ENCODE results near the gene COA4. TPM values are rescaled to one million over a fixed set of nuclear protein-coding genes. Genes with fewer than 3 reads are reported as not detected.

The COA4 gene
- total and polyA plus RNA-seq, 8 donors = 19.0 to 47.8 (median 30.8) TPM

- DNase-seq (peak in 1 of 6 donors; percentile 21), FAIRE-seq (no peak), ATAC-seq (peak; percentile 39 to 54 (median 49))
- no peak for TF ChIP-seq CTCF (IDR thresholded peaks at IDR 0.05)
- Histone ChIP-seq H3K4me3 (no peak overlapping the region), H3K27ac (no peak overlapping the region), H3K9me3 (no peaks in the 10 kb centered on the region), H3K36me3 (peaks cover 0 to 28% (median 3%) of the 10 kb centered on the region in 3 donors), H3K4me1 (no peaks in the 10 kb centered on the region), H3K27me3 (no peaks in the 10 kb centered on the region)
- 14 to 18% methylated on average over 1 of the region's 1 CpG for WGBS, 2 donors
- intact Hi-C loops (cut with DNase I) = no loop called here
These were observed 7.2 kb downstream of the COA4 start for GRCh38 chr11:73869332-73869949.

- Histone ChIP-seq H3K27ac (no peak overlapping the region), H3K4me3 (no peak overlapping the region), H3K4me1 (no peaks in the 10 kb centered on the region), H3K36me3 (peaks cover 0 to 20% (median 0%) of the 10 kb centered on the region in 3 donors), H3K27me3 (no peaks in the 10 kb centered on the region), H3K9me3 (no peaks in the 10 kb centered on the region)
- DNase-seq = no peak
- intact Hi-C loops (cut with DNase I) = no loop called here
- TF ChIP-seq CTCF (IDR thresholded peaks at IDR 0.05) = no peak
- FAIRE-seq = no peak
- ATAC-seq = peak in 1 of 4 donors; percentile 11
- 71 to 81% methylated on average over 2 of the region's 2 CpGs for WGBS, 2 donors
These were observed 10.1 kb downstream of the COA4 start for GRCh38 chr11:73866586-73866996.

GRCh38 chr11:73866095-73866579 lies 10.5 kb downstream of the COA4 start:
- no peak for TF ChIP-seq CTCF (IDR thresholded peaks at IDR 0.05)
- Histone ChIP-seq H3K4me3 (no peak overlapping the region), H3K4me1 (no peaks in the 10 kb centered on the region), H3K27ac (no peak overlapping the region), H3K9me3 (no peaks in the 10 kb centered on the region), H3K27me3 (no peaks in the 10 kb centered on the region), H3K36me3 (peaks cover 0 to 15% (median 0%) of the 10 kb centered on the region in 3 donors)
- FAIRE-seq (no peak), DNase-seq (no peak), ATAC-seq (no peak)
- intact Hi-C loops (cut with DNase I) = no loop called here
- 87 to 96% methylated on average over 5 of the region's 5 CpGs for WGBS, 2 donors

GRCh38 chr11:73862986-73863385 lies 13.7 kb downstream of the COA4 start:
- Histone ChIP-seq H3K27ac (no peak overlapping the region), H3K27me3 (no peaks in the 10 kb centered on the region), H3K4me1 (no peaks in the 10 kb centered on the region), H3K9me3 (no peaks in the 10 kb centered on the region), H3K36me3 (peaks cover 0 to 15% (median 0%) of the 10 kb centered on the region in 3 donors), H3K4me3 (no peak overlapping the region)
- 85% methylated on average over 4 of the region's 4 CpGs for WGBS, 2 donors
- no peak for FAIRE-seq
- no peak for ATAC-seq
- no peak for DNase-seq
- no peak for TF ChIP-seq CTCF (IDR thresholded peaks at IDR 0.05)
- intact Hi-C loops (cut with DNase I) = no loop called here

GRCh38 chr11:73860202-73860601 lies 16.4 kb downstream of the COA4 start:
- ATAC-seq (no peak), DNase-seq (no peak), FAIRE-seq (no peak)
- Histone ChIP-seq H3K27me3 (no peaks in the 10 kb centered on the region), H3K36me3 (peaks cover 0 to 15% (median 0%) of the 10 kb centered on the region in 3 donors), H3K27ac (no peak overlapping the region), H3K4me1 (no peaks in the 10 kb centered on the region), H3K9me3 (no peaks in the 10 kb centered on the region), H3K4me3 (no peak overlapping the region)
- TF ChIP-seq CTCF (IDR thresholded peaks at IDR 0.05) = no peak
- WGBS, 2 donors = 74 to 78% methylated on average over 2 of the region's 2 CpGs
- intact Hi-C loops (cut with DNase I) = no loop called here

Data from pancreas (tissue), 10 donors.